Keratinocyte (primary cell): ENCODE data around the gene ACVR1. TPM values are rescaled to one million over a fixed set of nuclear protein-coding genes. Genes with fewer than 3 reads are reported as not detected.

Experiments
- DNase-seq: peaks from one replicate; pipeline ENCODE4 v3.0.0-alpha.2; 2011; ENCODE audit warnings: low read depth, missing footprints, low spot score
- FAIRE-seq: peaks from 2 replicates; lab custom pipeline; 2011; peaks lifted over from hg19 to GRCh38; lab: Jason Lieb, UNC
- H2AFZ ChIP-seq: 2 replicates; pipeline ENCODE4 v1.6.0; 2012; ENCODE audit warnings: low read length, control low read depth, inconsistent platforms; ENCODE audit not compliant: control insufficient read depth
- H3K27ac ChIP-seq: 2 replicates; pipeline ENCODE4 v1.5.1; 2011; ENCODE audit warnings: low read length; ENCODE audit not compliant: control insufficient read depth, insufficient read depth
- H3K27me3 ChIP-seq: 3 replicates; pipeline ENCODE4 v1.6.0; 2011; ENCODE audit warnings: low read length; ENCODE audit not compliant: control insufficient read depth, insufficient read depth; ENCODE audit errors: extremely low read depth
- H3K36me3 ChIP-seq, 2 experiments: 2 replicates in 1 of 2; 3 replicates in 1 of 2; pipeline ENCODE4 v1.5.1; 2011; ENCODE audit warnings: low read length in 2 of 2, mild to moderate bottlenecking in 1 of 2; ENCODE audit not compliant: control insufficient read depth in 2 of 2, insufficient read depth in 2 of 2; ENCODE audit errors: extremely low read depth in 1 of 2
- H3K4me1 ChIP-seq: 3 replicates; pipeline ENCODE4 v1.5.1; 2011; ENCODE audit warnings: low read length; ENCODE audit not compliant: control insufficient read depth, insufficient read depth; ENCODE audit errors: extremely low read depth
- H3K4me2 ChIP-seq: 3 replicates; pipeline ENCODE4 v1.6.0; 2011; ENCODE audit warnings: low read depth, low read length; ENCODE audit not compliant: control insufficient read depth, insufficient read depth; ENCODE audit errors: extremely low read depth
- H3K4me3 ChIP-seq, 3 experiments: fragments of 200-600 bp in 1 of 3; sonication (generic) in 1 of 3; 2 replicates in 2 of 3; 3 replicates in 1 of 3; pipeline ENCODE4 v1.5.1; 2011 to 2016; ENCODE audit warnings: low read length in 3 of 3, mild to moderate bottlenecking in 3 of 3, control low read depth in 2 of 3, inconsistent platforms in 1 of 3, low read depth in 1 of 3, mixed read lengths in 1 of 3, mixed run types in 1 of 3, moderate library complexity in 1 of 3; ENCODE audit not compliant: control insufficient read depth in 2 of 3, insufficient read depth in 2 of 3; ENCODE audit errors: extremely low read depth in 1 of 3
- H3K79me2 ChIP-seq: 2 replicates; pipeline ENCODE4 v1.6.0; 2012; ENCODE audit warnings: low read length; ENCODE audit not compliant: control insufficient read depth, insufficient read depth
- H3K9ac ChIP-seq: 3 replicates; pipeline ENCODE4 v1.6.0; 2011; ENCODE audit warnings: low read length; ENCODE audit not compliant: control insufficient read depth, insufficient read depth; ENCODE audit errors: extremely low read depth
- H3K9me1 ChIP-seq: 3 replicates; pipeline ENCODE4 v1.6.0; 2011; ENCODE audit warnings: low read length; ENCODE audit not compliant: control insufficient read depth, insufficient read depth; ENCODE audit errors: extremely low read depth
- H3K9me3 ChIP-seq: 2 replicates; pipeline ENCODE4 v1.5.1; 2012; ENCODE audit warnings: low read depth, low read length; ENCODE audit not compliant: control insufficient read depth
- H4K20me1 ChIP-seq: 3 replicates; pipeline ENCODE4 v1.6.0; 2011; ENCODE audit warnings: low read length; ENCODE audit not compliant: control insufficient read depth, insufficient read depth; ENCODE audit errors: extremely low read depth
- EZH2 ChIP-seq: IDR thresholded peaks from one replicate; pipeline ENCODE4 v1.6.1; 2012; ENCODE audit warnings: inconsistent platforms, mild to moderate bottlenecking, low read length, moderate library complexity
- dilution Hi-C: fragments of 300-500 bp; cut with MboI; formaldehyde crosslinking; loops from one replicate; pipeline ENCODE4 v1.7.0; 2020; ENCODE audit warnings: low sequenced_read_pairs; ENCODE audit not compliant: extremely low pct_ligation_motif_present
- polyA plus RNA-seq, 5 experiments: library from polyadenylated mRNA; depleted of rRNA in 3 of 5; stranded (reverse) in 3 of 5; stranded (forward) in 1 of 5; unstranded in 1 of 5; fragments of >200 nt; gene quantifications; 1 replicate in 1 of 5; 2 replicates in 3 of 5; 3 replicates in 1 of 5; pipeline versions ENCODE4 v1.2.1 to v1.2.3, GENCODE V29; 2011 to 2012; ENCODE audit warnings: missing spikeins in 2 of 5, low read depth in 1 of 5, low replicate concordance in 1 of 5
- TF ChIP-seq, protein P1 (sequence below), 3 experiments: IDR thresholded peaks in 1 of 3; conservative IDR thresholded peaks in 1 of 3; optimal IDR thresholded peaks in 1 of 3; 2 replicates in 2 of 3; 3 replicates in 1 of 3; pipeline versions ENCODE3 to v1.5.1; 2011; ENCODE audit warnings: low read length in 3 of 3, mild to moderate bottlenecking in 3 of 3, moderate library complexity in 2 of 3, control low read depth in 1 of 3, inconsistent platforms in 1 of 3; ENCODE audit not compliant: insufficient read depth in 2 of 3; ENCODE audit errors: extremely low read depth in 1 of 3

The ACVR1 gene
- polyA plus RNA-seq, 1 donor (not counting 4 experiments of a cell fraction or from before 2014, with no cell fraction given), result 30.8 TPM

- H3K4me1 ChIP-seq, result peaks cover 10% of the 10 kb centered on the region
- no peaks in the 10 kb centered on the region for H3K9me1 ChIP-seq
- H3K36me3 ChIP-seq, result peaks cover 4 to 5% of the 10 kb centered on the region in 2 experiments
- no peak overlapping the region for H3K4me2 ChIP-seq
- DNase-seq (no peak), FAIRE-seq (no peak)
- no peaks in the 10 kb centered on the region for H4K20me1 ChIP-seq
- no peak overlapping the region for H2AFZ ChIP-seq
- no peaks in the 10 kb centered on the region for H3K27me3 ChIP-seq
- H3K4me3 ChIP-seq, result no peak overlapping the region
- H3K79me2 ChIP-seq, result peaks cover 6% of the 10 kb centered on the region
- no peak for TF ChIP-seq EZH2
- H3K9ac ChIP-seq, result no peak overlapping the region
- H3K27ac ChIP-seq, result no peak overlapping the region
- H3K9me3 ChIP-seq, result no peaks in the 10 kb centered on the region
- dilution Hi-C loops, result no loop called here
Observed at GRCh38 chr2:157746234-157746950, 129.7 kb downstream of the ACVR1 start.

GRCh38 chr2:157744571-157745076, 131.5 kb downstream of the ACVR1 start:
- TF ChIP-seq, protein P1, sequence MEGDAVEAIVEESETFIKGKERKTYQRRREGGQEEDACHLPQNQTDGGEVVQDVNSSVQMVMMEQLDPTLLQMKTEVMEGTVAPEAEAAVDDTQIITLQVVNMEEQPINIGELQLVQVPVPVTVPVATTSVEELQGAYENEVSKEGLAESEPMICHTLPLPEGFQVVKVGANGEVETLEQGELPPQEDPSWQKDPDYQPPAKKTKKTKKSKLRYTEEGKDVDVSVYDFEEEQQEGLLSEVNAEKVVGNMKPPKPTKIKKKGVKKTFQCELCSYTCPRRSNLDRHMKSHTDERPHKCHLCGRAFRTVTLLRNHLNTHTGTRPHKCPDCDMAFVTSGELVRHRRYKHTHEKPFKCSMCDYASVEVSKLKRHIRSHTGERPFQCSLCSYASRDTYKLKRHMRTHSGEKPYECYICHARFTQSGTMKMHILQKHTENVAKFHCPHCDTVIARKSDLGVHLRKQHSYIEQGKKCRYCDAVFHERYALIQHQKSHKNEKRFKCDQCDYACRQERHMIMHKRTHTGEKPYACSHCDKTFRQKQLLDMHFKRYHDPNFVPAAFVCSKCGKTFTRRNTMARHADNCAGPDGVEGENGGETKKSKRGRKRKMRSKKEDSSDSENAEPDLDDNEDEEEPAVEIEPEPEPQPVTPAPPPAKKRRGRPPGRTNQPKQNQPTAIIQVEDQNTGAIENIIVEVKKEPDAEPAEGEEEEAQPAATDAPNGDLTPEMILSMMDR (optimal IDR thresholded peaks at IDR 0.05 in 1 of 3, IDR thresholded peaks at IDR 0.05 in 1 of 3, conservative IDR thresholded peaks at IDR 0.05 in 1 of 3; ENCODE audit: extremely low read depth in 1 of 3, insufficient read depth in 2 of 3, low read length in 3 of 3), result no peak
- no peak for TF ChIP-seq EZH2
- Histone ChIP-seq H3K4me2 (no peak overlapping the region), H3K9ac (no peak overlapping the region), H3K9me1 (no peaks in the 10 kb centered on the region), H2AFZ (no peak overlapping the region), H3K4me3 (no peak overlapping the region), H3K36me3 (peaks cover 2 to 5% of the 10 kb centered on the region in 2 experiments), H4K20me1 (no peaks in the 10 kb centered on the region), H3K79me2 (no peaks in the 10 kb centered on the region), H3K4me1 (peaks cover 3% of the 10 kb centered on the region), H3K27ac (no peak overlapping the region), H3K27me3 (no peaks in the 10 kb centered on the region), H3K9me3 (no peaks in the 10 kb centered on the region)
- no peak for DNase-seq
- dilution Hi-C loops, result no loop called here
- FAIRE-seq, result no peak
